ENCODE measurements around the gene MS4A3.

- TF ChIP-seq TARDBP (IDR thresholded peaks at IDR 0.05; ENCODE audit: borderline replicate concordance) (no peak), POLR2A (IDR thresholded peaks at IDR 0.05; ENCODE audit: low read depth, low read length) (no peak), SMC3 (IDR thresholded peaks at IDR 0.05; ENCODE audit: borderline replicate concordance, low read length) (no peak), LARP7 (IDR thresholded peaks at IDR 0.05) (no peak), CBFB (IDR thresholded peaks at IDR 0.05; ENCODE audit: low read depth) (no peak), GABPA (IDR thresholded peaks at IDR 0.05; ENCODE audit: low read depth) (no peak), WRNIP1 (IDR thresholded peaks at IDR 0.05; ENCODE audit: borderline replicate concordance, low read depth, low read length) (no peak), REST (IDR thresholded peaks at IDR 0.05; ENCODE audit: low read depth, low read length) (no peak), CREM (IDR thresholded peaks at IDR 0.05; ENCODE audit: low read depth) (no peak), JUND (IDR thresholded peaks at IDR 0.05; ENCODE audit: low read depth, low read length) (no peak), CTCF (IDR thresholded peaks at IDR 0.05 in 2 of 3, conservative IDR thresholded peaks at IDR 0.05 in 1 of 3; ENCODE audit: control insufficient read depth in 2 of 3, extremely low read depth in 1 of 3, insufficient read depth in 1 of 3, low read depth in 3 of 3, low read length in 3 of 3) (no peak), NFYB (IDR thresholded peaks at IDR 0.05; ENCODE audit: insufficient read depth, low read depth, low read length) (no peak)
Observed at GRCh38 chr11:60084631-60085273, 28.3 kb downstream of the MS4A3 start.

Data from GM12878 (cell line).